ENCODE data around the gene ACSM2A. TPM values are rescaled to one million over a fixed set of nuclear protein-coding genes. Genes with fewer than 3 reads are reported as not detected.

The ACSM2A gene
- total RNA-seq, 1 donor from 2014 or later: not detected

GRCh38 chr16:20507280-20507679 is 56.0 kb downstream of the ACSM2A start:
- Histone ChIP-seq H3K4me3 (no peak overlapping the region), H3K27me3 (no peaks in the 10 kb centered on the region), H3K9me3 (no peaks in the 10 kb centered on the region), H3K4me1 (no peaks in the 10 kb centered on the region), H3K36me3 (no peaks in the 10 kb centered on the region), H3K27ac (no peak overlapping the region)
- no peak for DNase-seq (ENCODE audit: extremely low spot score in 2 of 2)
- intact Hi-C loops (cut with DNase I): no loop called here
- TF ChIP-seq CTCF (IDR thresholded peaks at IDR 0.05) (no peak), POLR2AphosphoS5 (IDR thresholded peaks at IDR 0.05; ENCODE audit: insufficient read depth in 1 of 2, low read depth in 1 of 2) (no peak), POLR2A (IDR thresholded peaks at IDR 0.05) (no peak)

- no peaks in the 10 kb centered on the region for H3K9me3 ChIP-seq
- TF ChIP-seq POLR2AphosphoS5 (IDR thresholded peaks at IDR 0.05; ENCODE audit: insufficient read depth in 1 of 2, low read depth in 1 of 2) (no peak), CTCF (IDR thresholded peaks at IDR 0.05) (no peak), POLR2A (IDR thresholded peaks at IDR 0.05) (no peak)
- intact Hi-C loops (cut with DNase I): no loop called here
- no peak overlapping the region for H3K27ac ChIP-seq
- no peaks in the 10 kb centered on the region for H3K4me1 ChIP-seq
- no peaks in the 10 kb centered on the region for H3K27me3 ChIP-seq
- H3K4me3 ChIP-seq: no peak overlapping the region
- DNase-seq (ENCODE audit: extremely low spot score in 2 of 2): no peak
- no peaks in the 10 kb centered on the region for H3K36me3 ChIP-seq
Measured at GRCh38 chr16:20510323-20510722, 59.0 kb downstream of the ACSM2A start.

- no peak for DNase-seq (ENCODE audit: extremely low spot score in 2 of 2)
- no peaks in the 10 kb centered on the region for H3K27me3 ChIP-seq
- H3K4me1 ChIP-seq: no peaks in the 10 kb centered on the region
- no peak overlapping the region for H3K27ac ChIP-seq
- H3K4me3 ChIP-seq: no peak overlapping the region
- intact Hi-C loops (cut with DNase I): no loop called here
- no peaks in the 10 kb centered on the region for H3K36me3 ChIP-seq
- no peaks in the 10 kb centered on the region for H3K9me3 ChIP-seq
- TF ChIP-seq POLR2A (IDR thresholded peaks at IDR 0.05): no peak
- no peak for TF ChIP-seq POLR2AphosphoS5 (IDR thresholded peaks at IDR 0.05; ENCODE audit: insufficient read depth in 1 of 2, low read depth in 1 of 2)
- no peak for TF ChIP-seq CTCF (IDR thresholded peaks at IDR 0.05)
Measured at GRCh38 chr16:20515688-20516090, 64.4 kb downstream of the ACSM2A start.

- intact Hi-C loops (cut with DNase I): no loop called here
- no peak for DNase-seq (ENCODE audit: extremely low spot score in 2 of 2)
- Histone ChIP-seq H3K27ac (no peak overlapping the region), H3K4me1 (no peaks in the 10 kb centered on the region), H3K4me3 (no peak overlapping the region), H3K36me3 (no peaks in the 10 kb centered on the region), H3K27me3 (no peaks in the 10 kb centered on the region), H3K9me3 (no peaks in the 10 kb centered on the region)
- no peak for TF ChIP-seq POLR2AphosphoS5 (IDR thresholded peaks at IDR 0.05; ENCODE audit: insufficient read depth in 1 of 2, low read depth in 1 of 2)
- TF ChIP-seq POLR2A (IDR thresholded peaks at IDR 0.05): no peak
- TF ChIP-seq CTCF (IDR thresholded peaks at IDR 0.05): no peak
Measured at GRCh38 chr16:20517149-20517548, 65.8 kb downstream of the ACSM2A start.

GRCh38 chr16:20519231-20519630 is 67.9 kb downstream of the ACSM2A start:
- no peaks in the 10 kb centered on the region for H3K27me3 ChIP-seq
- no peak for DNase-seq (ENCODE audit: extremely low spot score in 2 of 2)
- H3K4me3 ChIP-seq: no peak overlapping the region
- H3K27ac ChIP-seq: no peak overlapping the region
- no peaks in the 10 kb centered on the region for H3K4me1 ChIP-seq
- no peaks in the 10 kb centered on the region for H3K36me3 ChIP-seq
- H3K9me3 ChIP-seq: no peaks in the 10 kb centered on the region
- TF ChIP-seq POLR2AphosphoS5 (IDR thresholded peaks at IDR 0.05; ENCODE audit: insufficient read depth in 1 of 2, low read depth in 1 of 2) (no peak), POLR2A (IDR thresholded peaks at IDR 0.05) (no peak), CTCF (IDR thresholded peaks at IDR 0.05) (no peak)
- intact Hi-C loops (cut with DNase I): no loop called here
